ENCODE data around the gene PDP2. TPM values are rescaled to one million over a fixed set of nuclear protein-coding genes. Genes with fewer than 3 reads are reported as not detected.
A peak's percentile ranks its signal among the peaks of the same experiment; 100 is the strongest.

Gene PDP2
- polyA plus RNA-seq, 1 of the 3 experiments (the other 2 are of a cell fraction), result 4.7 TPM

GRCh38 chr16:66903544-66904427, 23.5 kb downstream of the PDP2 start:
- ChIA-PET POLR2A (interaction anchor here (0.9 kb wide), 1 partner anchor 27 kb away, joined by 3 read pairs; no protein-coding TSS in a partner anchor), CTCF (interaction anchor here (1.0 to 4.9 kb wide), 6 partner anchors 8 to 252 kb away, joined by 3 to 41 read pairs (median 6); partner anchors contain the start of gene CES3)
- no peak overlapping the region for H3K9ac ChIP-seq
- peaks cover 2% of the 10 kb centered on the region for H3F3A ChIP-seq (replicated peaks; ENCODE audit: insufficient read depth)
- peak; percentile 14 for DNase-seq
- no peaks in the 10 kb centered on the region for H3K36me3 ChIP-seq (replicated peaks in 1 of 2; ENCODE audit: control insufficient read depth in 1 of 2, insufficient read depth in 2 of 2, low read length in 1 of 2)
- H2AFZ ChIP-seq (ENCODE audit: low read depth), result no peak overlapping the region
- H3K9me3 ChIP-seq, result no peaks in the 10 kb centered on the region
- H3K4me3 ChIP-seq (ENCODE audit: low read depth in 2 of 2, low read length in 1 of 2), result no peak overlapping the region
- TF ChIP-seq JUND (IDR thresholded peaks at IDR 0.05) (no peak), REST (IDR thresholded peaks at IDR 0.05; ENCODE audit: low read depth, low read length) (no peak), GATA2 (CRISPR knock-in tag; IDR thresholded peaks at IDR 0.05) (no peak), USF2 (IDR thresholded peaks at IDR 0.05; ENCODE audit: borderline replicate concordance, low read depth, low read length) (no peak), CTCF (IDR thresholded peaks at IDR 0.05) (no peak), MEF2A (IDR thresholded peaks at IDR 0.05; ENCODE audit: borderline replicate concordance, low read depth) (no peak), USF1 (IDR thresholded peaks at IDR 0.05; ENCODE audit: borderline replicate concordance, low read depth) (no peak), SMC3 (IDR thresholded peaks at IDR 0.05; ENCODE audit: low read depth, low read length) (no peak), PBX3 (IDR thresholded peaks at IDR 0.05) (no peak), RCOR1 (IDR thresholded peaks at IDR 0.05; ENCODE audit: low read length) (no peak), TAF1 (IDR thresholded peaks at IDR 0.05; ENCODE audit: borderline replicate concordance, low read depth, low read length) (no peak), ELF1 (IDR thresholded peaks at IDR 0.05) (no peak), FOSL2 (IDR thresholded peaks at IDR 0.05; ENCODE audit: borderline replicate concordance, low read depth) (no peak), EP300 (IDR thresholded peaks at IDR 0.05; ENCODE audit: borderline replicate concordance in 1 of 2, low read depth in 1 of 2, low read length in 1 of 2) (no peak), NRF1 (IDR thresholded peaks at IDR 0.05; ENCODE audit: low read depth, low read length) (no peak)
- H3K79me2 ChIP-seq (ENCODE audit: insufficient read depth), result no peaks in the 10 kb centered on the region
- no peak overlapping the region for H3K27ac ChIP-seq (ENCODE audit: low read depth in 2 of 2, low read length in 1 of 2)
- no peak overlapping the region for H3K4me2 ChIP-seq
- H3K4me1 ChIP-seq (ENCODE audit: control insufficient read depth in 1 of 2, insufficient read depth in 2 of 2, low read depth in 1 of 2, low read length in 1 of 2), result peaks cover 16 to 19% of the 10 kb centered on the region in 2 experiments
- H3K9me2 ChIP-seq, result no peaks in the 10 kb centered on the region
- WGBS (ENCODE audit: low lambda C conversion rate), result 79% methylated on average over 6 of the region's 11 CpGs
- H3K27me3 ChIP-seq (ENCODE audit: insufficient read depth), result no peaks in the 10 kb centered on the region
- no peaks in the 10 kb centered on the region for H4K20me1 ChIP-seq (ENCODE audit: insufficient read depth)
